HCT116 (cell line): ENCODE results near the gene PNLIPRP3. TPM values are rescaled to one million over a fixed set of nuclear protein-coding genes. Genes with fewer than 3 reads are reported as not detected.

Experiments
- ATAC-seq: fragments of 200-7000 bp; cut with Tn5 transposase; 2 replicates; pipeline ENCODE4 v1.9.1; 2020; ENCODE audit warnings: mild to moderate bottlenecking, moderate library complexity
- BruUV-seq: library from RNA; stranded (reverse); fragments of 400-500 nt; replicated peaks from 2 replicates; lab custom pipeline; 2021; lab: Mats Ljungman, UMichigan
- CTCF ChIA-PET: fragments of 300-600 bp; sonication (Branson Sonifier 250); formaldehyde crosslinking; loops from one replicate; lab custom pipeline; 2021; ENCODE audit warnings: antibody characterized with exemption; lab: Charles Lee
- POLR2A ChIA-PET: fragments of 300-600, 350-600 bp; sonication (Branson Sonifier 250); formaldehyde crosslinking; loops from one replicate; lab custom pipeline; 2021; ENCODE audit warnings: antibody characterized with exemption; lab: Charles Lee
- RAD21 ChIA-PET, 2 experiments: fragments of 300-600 bp; sonication (Branson Sonifier 250); formaldehyde crosslinking; loops; one replicate each; lab custom pipeline; 2023; ENCODE audit warnings: low total read pairs in 2 of 2; ENCODE audit not compliant: uncharacterized antibody in 2 of 2, unreplicated experiment in 2 of 2, low non-redundant PET in 1 of 2; lab: Charles Lee
- DNase-seq: peaks from one replicate; pipeline ENCODE4 v3.0.0-alpha.2; 2010; ENCODE audit warnings: low read depth, low spot score
- H2AFZ ChIP-seq: fragments of 200-600 bp; shearing (Covaris generic), sonication (generic); 2 replicates; pipeline ENCODE4 v1.6.1; 2017; ENCODE audit warnings: low read depth, mixed run types, mixed read lengths, antibody characterized with exemption, low read length; ENCODE audit not compliant: poor library complexity, severe bottlenecking
- H3K27ac ChIP-seq: 2 replicates; pipeline ENCODE4 v1.5.1; 2012; ENCODE audit warnings: low read depth, low read length
- H3K27me3 ChIP-seq: fragments of 200-600 bp; sonication (generic); 2 replicates; pipeline ENCODE4 v1.6.1; 2016; ENCODE audit warnings: mixed run types, low read length, mixed read lengths; ENCODE audit not compliant: insufficient read depth
- H3K36me3 ChIP-seq, 2 experiments: fragments of 200-500 bp in 1 of 2; fragments of 200-600 bp in 1 of 2; sonication (Bioruptor generic) in 1 of 2; sonication (generic) in 1 of 2; 2 replicates each; pipeline versions ENCODE4 v1.5.1 to v1.6.1; 2014 to 2016; ENCODE audit warnings: low read length in 2 of 2, inconsistent platforms in 1 of 2, mixed read lengths in 1 of 2, mixed run types in 1 of 2; ENCODE audit not compliant: insufficient read depth in 2 of 2, control insufficient read depth in 1 of 2
- H3K4me1 ChIP-seq, 2 experiments: fragments of 200-600 bp in 1 of 2; sonication (generic) in 1 of 2; 2 replicates each; pipeline versions ENCODE4 v1.5.1 to v1.6.1; 2012 to 2017; ENCODE audit warnings: low read length in 2 of 2, inconsistent platforms in 1 of 2, mild to moderate bottlenecking in 1 of 2, mixed read lengths in 1 of 2, mixed run types in 1 of 2, moderate library complexity in 1 of 2; ENCODE audit not compliant: insufficient read depth in 2 of 2, control insufficient read depth in 1 of 2
- H3K4me2 ChIP-seq: fragments of 200-600 bp; sonication (generic); 2 replicates; pipeline ENCODE4 v1.6.1; 2017; ENCODE audit warnings: mixed run types, low read length, mixed read lengths
- H3K4me3 ChIP-seq, 2 experiments: fragments of 200-600 bp in 1 of 2; sonication (generic) in 1 of 2; replicated peaks in 1 of 2; 2 replicates each; pipeline ENCODE4 v1.5.1; 2011 to 2016; ENCODE audit warnings: low read length in 2 of 2, control low read depth in 1 of 2, low read depth in 1 of 2, mild to moderate bottlenecking in 1 of 2, mixed read lengths in 1 of 2, mixed run types in 1 of 2
- H3K79me2 ChIP-seq: fragments of 200-600 bp; sonication (generic); 2 replicates; pipeline ENCODE4 v1.6.1; 2017; ENCODE audit warnings: mild to moderate bottlenecking, mixed run types, low read length, moderate library complexity, mixed read lengths; ENCODE audit not compliant: insufficient read depth
- H3K9ac ChIP-seq: fragments of 200-600 bp; sonication (generic); 2 replicates; pipeline ENCODE4 v1.6.1; 2016; ENCODE audit warnings: low read length, mixed read lengths
- H3K9me2 ChIP-seq: fragments of 200-600 bp; sonication (generic), shearing (Covaris generic); 2 replicates; pipeline ENCODE4 v1.6.1; 2017; ENCODE audit warnings: mixed run types, mild to moderate bottlenecking, moderate library complexity; ENCODE audit not compliant: insufficient read depth
- H3K9me3 ChIP-seq, 2 experiments: fragments of 200-500 bp in 1 of 2; fragments of 200-600 bp in 1 of 2; sonication (Bioruptor generic) in 1 of 2; sonication (generic) in 1 of 2; 2 replicates each; pipeline ENCODE4 v1.6.1; 2014 to 2017; ENCODE audit warnings: low read length in 2 of 2, mixed read lengths in 2 of 2, inconsistent platforms in 1 of 2, low read depth in 1 of 2, mild to moderate bottlenecking in 1 of 2, mixed run types in 1 of 2, moderate library complexity in 1 of 2; ENCODE audit not compliant: control insufficient read depth in 1 of 2, insufficient read depth in 1 of 2
- H4K20me1 ChIP-seq: fragments of 200-600 bp; sonication (generic), shearing (Covaris generic); 2 replicates; pipeline ENCODE4 v1.6.1; 2017; ENCODE audit warnings: mixed run types, mild to moderate bottlenecking, moderate library complexity; ENCODE audit not compliant: insufficient read depth
- CBX3 ChIP-seq: IDR thresholded peaks from 2 replicates; pipeline ENCODE4 v1.6.1; 2012; ENCODE audit warnings: low read depth
- CEBPB ChIP-seq: IDR thresholded peaks from 2 replicates; pipeline ENCODE4 v1.6.1; 2012; ENCODE audit warnings: low read depth
- EGR1 ChIP-seq: IDR thresholded peaks from 2 replicates; pipeline ENCODE4 v1.6.1; 2012; ENCODE audit warnings: low read depth
- EZH2 ChIP-seq: fragments of 200-600 bp; sonication (generic); IDR thresholded peaks from 2 replicates; pipeline ENCODE4 v1.6.1; 2017; ENCODE audit warnings: antibody characterized with exemption, mixed run types
- EZH2phosphoT487 ChIP-seq: fragments of 200-600 bp; IDR thresholded peaks from 2 replicates; pipeline ENCODE4 v1.6.1; 2018; ENCODE audit warnings: antibody characterized with exemption, borderline replicate concordance
- FOSL1 ChIP-seq: IDR thresholded peaks from 2 replicates; pipeline ENCODE4 v1.6.1; 2012; ENCODE audit warnings: low read depth
- JUND ChIP-seq: IDR thresholded peaks from 2 replicates; pipeline ENCODE4 v1.6.1; 2012
- RAD21 ChIP-seq: IDR thresholded peaks from 2 replicates; pipeline ENCODE4 v1.6.1; 2012; ENCODE audit warnings: low read depth, mild to moderate bottlenecking
- SIN3A ChIP-seq: IDR thresholded peaks from 2 replicates; pipeline ENCODE4 v1.6.1; 2012; ENCODE audit warnings: low read depth
- YY1 ChIP-seq: IDR thresholded peaks from 2 replicates; pipeline ENCODE4 v1.6.1; 2011; ENCODE audit warnings: low read length, low read depth, moderate library complexity, mild to moderate bottlenecking; ENCODE audit not compliant: insufficient replicate concordance; ENCODE audit errors: extremely low read depth
- ZNF274 ChIP-seq: fragments of 200-500 bp; sonication (Bioruptor generic); IDR thresholded peaks from 2 replicates; pipeline ENCODE4 v1.6.1; 2014; ENCODE audit warnings: mild to moderate bottlenecking, low read depth, low read length, inconsistent platforms
- intact Hi-C: fragments of 100-400 bp; cut with micrococcal nuclease; formaldehyde crosslinking; loops from 2 replicates; pipeline ENCODE4 v1.10.0; 2022
- total RNA-seq: library from RNA; stranded (reverse); gene quantifications from one replicate; pipeline ENCODE4 v1.2.1, GENCODE V29; 2021; ENCODE audit not compliant: unreplicated experiment
- TF ChIP-seq, protein P1 (sequence below), 3 experiments: fragments of 200-600 bp in 1 of 3; sonication (generic) in 1 of 3; IDR thresholded peaks in 2 of 3; conservative IDR thresholded peaks in 1 of 3; 2 replicates each; pipeline ENCODE4 v1.5.1; 2012 to 2017; ENCODE audit warnings: low read depth in 2 of 3, low read length in 2 of 3, antibody characterized with exemption in 1 of 3, borderline replicate concordance in 1 of 3, control low read depth in 1 of 3, mild to moderate bottlenecking in 1 of 3, mixed read lengths in 1 of 3, mixed run types in 1 of 3, moderate library complexity in 1 of 3; ENCODE audit not compliant: insufficient read depth in 1 of 3
- TF ChIP-seq, protein P2 (sequence below): IDR thresholded peaks from 2 replicates; pipeline ENCODE4 v1.6.1; 2012
- TF ChIP-seq, protein P3 (sequence below): IDR thresholded peaks from 2 replicates; pipeline ENCODE4 v1.6.1; 2012; ENCODE audit warnings: low read depth

PNLIPRP3 gene
- total RNA-seq, 1 experiment from 2014 or later, result not detected

DNA sequence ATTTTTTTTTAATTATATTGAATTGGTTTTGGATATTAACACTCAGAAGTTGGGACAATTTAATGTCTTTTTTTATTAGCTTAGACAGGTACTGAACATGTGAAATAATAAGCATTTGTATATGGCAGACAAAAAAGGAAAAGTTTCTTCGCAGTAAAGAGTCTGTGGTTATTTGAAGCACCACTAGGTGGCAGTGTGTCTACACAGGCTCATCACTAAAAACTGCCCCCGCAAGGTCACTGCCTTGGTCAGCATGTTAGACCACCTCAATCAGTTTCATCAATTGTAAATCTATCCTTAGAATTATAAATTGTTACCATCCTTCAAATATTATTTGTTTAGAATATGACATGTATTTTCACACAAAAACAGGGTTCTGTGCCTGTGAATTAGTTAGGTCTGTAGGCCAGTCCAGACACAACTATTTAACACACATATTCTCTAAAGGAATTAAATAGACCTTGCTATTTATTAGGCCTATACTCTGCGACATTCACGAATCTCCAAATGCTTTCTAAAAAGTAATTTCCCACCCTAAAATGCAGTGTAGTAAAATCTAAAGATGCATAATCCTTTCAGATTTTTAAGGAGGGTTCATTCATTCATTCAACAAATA is 17.0 kb downstream of the PNLIPRP3 start:
- no peaks in the 10 kb centered on the region for H4K20me1 ChIP-seq
- H3K36me3 ChIP-seq, result no peaks in the 10 kb centered on the region
- no peak overlapping the region for H3K27ac ChIP-seq
- no peak for TF ChIP-seq CEBPB
- TF ChIP-seq EZH2phosphoT487, result no peak
- TF ChIP-seq, protein P1, sequence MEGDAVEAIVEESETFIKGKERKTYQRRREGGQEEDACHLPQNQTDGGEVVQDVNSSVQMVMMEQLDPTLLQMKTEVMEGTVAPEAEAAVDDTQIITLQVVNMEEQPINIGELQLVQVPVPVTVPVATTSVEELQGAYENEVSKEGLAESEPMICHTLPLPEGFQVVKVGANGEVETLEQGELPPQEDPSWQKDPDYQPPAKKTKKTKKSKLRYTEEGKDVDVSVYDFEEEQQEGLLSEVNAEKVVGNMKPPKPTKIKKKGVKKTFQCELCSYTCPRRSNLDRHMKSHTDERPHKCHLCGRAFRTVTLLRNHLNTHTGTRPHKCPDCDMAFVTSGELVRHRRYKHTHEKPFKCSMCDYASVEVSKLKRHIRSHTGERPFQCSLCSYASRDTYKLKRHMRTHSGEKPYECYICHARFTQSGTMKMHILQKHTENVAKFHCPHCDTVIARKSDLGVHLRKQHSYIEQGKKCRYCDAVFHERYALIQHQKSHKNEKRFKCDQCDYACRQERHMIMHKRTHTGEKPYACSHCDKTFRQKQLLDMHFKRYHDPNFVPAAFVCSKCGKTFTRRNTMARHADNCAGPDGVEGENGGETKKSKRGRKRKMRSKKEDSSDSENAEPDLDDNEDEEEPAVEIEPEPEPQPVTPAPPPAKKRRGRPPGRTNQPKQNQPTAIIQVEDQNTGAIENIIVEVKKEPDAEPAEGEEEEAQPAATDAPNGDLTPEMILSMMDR (IDR thresholded peaks at IDR 0.05 in 2 of 3, conservative IDR thresholded peaks at IDR 0.05 in 1 of 3; ENCODE audit: borderline replicate concordance in 1 of 3, insufficient read depth in 1 of 3, low read depth in 2 of 3, low read length in 2 of 3), result peak; percentile 80 to 98 (median 94)
- TF ChIP-seq JUND, result no peak
- no peak for TF ChIP-seq ZNF274
- 0 out of 2 replicates have a peak, but pooled peaks have one; percentile 41 for TF ChIP-seq EGR1
- TF ChIP-seq, protein P2, sequence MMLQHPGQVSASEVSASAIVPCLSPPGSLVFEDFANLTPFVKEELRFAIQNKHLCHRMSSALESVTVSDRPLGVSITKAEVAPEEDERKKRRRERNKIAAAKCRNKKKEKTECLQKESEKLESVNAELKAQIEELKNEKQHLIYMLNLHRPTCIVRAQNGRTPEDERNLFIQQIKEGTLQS, result no peak
- TF ChIP-seq, protein P3, sequence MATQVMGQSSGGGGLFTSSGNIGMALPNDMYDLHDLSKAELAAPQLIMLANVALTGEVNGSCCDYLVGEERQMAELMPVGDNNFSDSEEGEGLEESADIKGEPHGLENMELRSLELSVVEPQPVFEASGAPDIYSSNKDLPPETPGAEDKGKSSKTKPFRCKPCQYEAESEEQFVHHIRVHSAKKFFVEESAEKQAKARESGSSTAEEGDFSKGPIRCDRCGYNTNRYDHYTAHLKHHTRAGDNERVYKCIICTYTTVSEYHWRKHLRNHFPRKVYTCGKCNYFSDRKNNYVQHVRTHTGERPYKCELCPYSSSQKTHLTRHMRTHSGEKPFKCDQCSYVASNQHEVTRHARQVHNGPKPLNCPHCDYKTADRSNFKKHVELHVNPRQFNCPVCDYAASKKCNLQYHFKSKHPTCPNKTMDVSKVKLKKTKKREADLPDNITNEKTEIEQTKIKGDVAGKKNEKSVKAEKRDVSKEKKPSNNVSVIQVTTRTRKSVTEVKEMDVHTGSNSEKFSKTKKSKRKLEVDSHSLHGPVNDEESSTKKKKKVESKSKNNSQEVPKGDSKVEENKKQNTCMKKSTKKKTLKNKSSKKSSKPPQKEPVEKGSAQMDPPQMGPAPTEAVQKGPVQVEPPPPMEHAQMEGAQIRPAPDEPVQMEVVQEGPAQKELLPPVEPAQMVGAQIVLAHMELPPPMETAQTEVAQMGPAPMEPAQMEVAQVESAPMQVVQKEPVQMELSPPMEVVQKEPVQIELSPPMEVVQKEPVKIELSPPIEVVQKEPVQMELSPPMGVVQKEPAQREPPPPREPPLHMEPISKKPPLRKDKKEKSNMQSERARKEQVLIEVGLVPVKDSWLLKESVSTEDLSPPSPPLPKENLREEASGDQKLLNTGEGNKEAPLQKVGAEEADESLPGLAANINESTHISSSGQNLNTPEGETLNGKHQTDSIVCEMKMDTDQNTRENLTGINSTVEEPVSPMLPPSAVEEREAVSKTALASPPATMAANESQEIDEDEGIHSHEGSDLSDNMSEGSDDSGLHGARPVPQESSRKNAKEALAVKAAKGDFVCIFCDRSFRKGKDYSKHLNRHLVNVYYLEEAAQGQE, result no peak
- TF ChIP-seq YY1, result peak; percentile 15
- TF ChIP-seq FOSL1, result peak; percentile 7; the same call in 1 of the 2 replicates
- TF ChIP-seq RAD21, result peak; percentile 78
- no peak for TF ChIP-seq CBX3
- no peak for TF ChIP-seq SIN3A
- TF ChIP-seq EZH2, result no peak
- TF ChIP-seq, all 23 proteins: peak for 5
- DNase-seq (peak; percentile 52), ATAC-seq (peak; percentile 90)
- Histone ChIP-seq H3K4me1 (no peaks in the 10 kb centered on the region), H3K9ac (no peak overlapping the region), H3K79me2 (no peaks in the 10 kb centered on the region), H3K4me2 (no peak overlapping the region), H3K9me3 (no peaks in the 10 kb centered on the region), H3K9me2 (no peaks in the 10 kb centered on the region), H3K27me3 (peaks cover 17% of the 10 kb centered on the region), H2AFZ (no peak overlapping the region), H3K4me3 (no peak overlapping the region)
- CTCF ChIA-PET, result interaction anchor here (0.6 to 2.6 kb wide), 8 partner anchors 9 to 352 kb away, joined by 3 to 8 read pairs (median 4); no protein-coding TSS in a partner anchor
- RAD21 ChIA-PET, result no interaction called here
- no TSS peak for BruUV-seq
- POLR2A ChIA-PET, result no interaction called here
- intact Hi-C loops, result loop anchor here (2.0 to 5.0 kb wide), 3 partner anchors 46 to 728 kb away; no protein-coding TSS in a partner anchor
